Activated CD4-positive, alpha-beta T cell treated with anti-CD3 and anti-CD28 coated beads for 36 hours (primary cell): ENCODE data around the gene SMAD6. TPM values are rescaled to one million over a fixed set of nuclear protein-coding genes. Genes with fewer than 3 reads are reported as not detected.
"Not testable (repeated sequence)": the region's sequence is repeated elsewhere in the genome, so short reads cannot be mapped to it uniquely, and the experiment has no call there.

Source experiments
- ATAC-seq: fragments of 200-7000 bp; cut with Tn5 transposase; one replicate; pipeline ENCODE4 v1.10.0; 2021; ENCODE audit warnings: mild to moderate bottlenecking, moderate library complexity
- CTCF ChIA-PET: fragments of 350-600 bp; sonication (Branson Sonifier 250); formaldehyde crosslinking; loops from one replicate; lab custom pipeline; 2021; ENCODE audit warnings: antibody characterized with exemption; lab: Charles Lee
- POLR2A ChIA-PET: fragments of 350-600 bp; sonication (Branson Sonifier 250); formaldehyde crosslinking; loops from one replicate; lab custom pipeline; 2021; ENCODE audit warnings: antibody characterized with exemption, inconsistent platforms; lab: Charles Lee
- DNase-seq: peaks from one replicate; pipeline ENCODE4 v3.0.0-alpha.2; 2020
- H3K27ac Mint-ChIP-seq: one replicate; pipeline ENCODE4 v1.8.0; 2021; ENCODE audit warnings: mixed read lengths
- H3K27me3 Mint-ChIP-seq: one replicate; pipeline ENCODE4 v1.8.0; 2021; ENCODE audit warnings: mixed read lengths
- H3K36me3 Mint-ChIP-seq: one replicate; pipeline ENCODE4 v1.8.0; 2021; ENCODE audit warnings: low read depth, mixed read lengths
- H3K4me1 Mint-ChIP-seq: one replicate; pipeline ENCODE4 v1.8.0; 2021; ENCODE audit warnings: mixed read lengths
- H3K4me3 Mint-ChIP-seq: one replicate; pipeline ENCODE4 v1.8.0; 2021; ENCODE audit warnings: mild to moderate bottlenecking, moderate library complexity, mixed read lengths
- H3K9me3 Mint-ChIP-seq: one replicate; pipeline ENCODE4 v1.8.0; 2021; ENCODE audit warnings: low read depth, mixed read lengths
- intact Hi-C, 2 experiments: fragments of 100-400 bp; cut with DNase I in 1 of 2; cut with micrococcal nuclease in 1 of 2; formaldehyde crosslinking; loops; one replicate each; pipeline versions ENCODE4 v1.14.2 to v1.15.1; 2022 to 2024; cut with DNase I, micrococcal nuclease
- total RNA-seq, 2 experiments: library from RNA; stranded (reverse); gene quantifications; one replicate each; pipeline ENCODE4 v1.2.3, GENCODE V29; 2021

SMAD6 gene
- total RNA-seq, 2 experiments from 2014 or later = 0.19 to 0.23 TPM

DNA sequence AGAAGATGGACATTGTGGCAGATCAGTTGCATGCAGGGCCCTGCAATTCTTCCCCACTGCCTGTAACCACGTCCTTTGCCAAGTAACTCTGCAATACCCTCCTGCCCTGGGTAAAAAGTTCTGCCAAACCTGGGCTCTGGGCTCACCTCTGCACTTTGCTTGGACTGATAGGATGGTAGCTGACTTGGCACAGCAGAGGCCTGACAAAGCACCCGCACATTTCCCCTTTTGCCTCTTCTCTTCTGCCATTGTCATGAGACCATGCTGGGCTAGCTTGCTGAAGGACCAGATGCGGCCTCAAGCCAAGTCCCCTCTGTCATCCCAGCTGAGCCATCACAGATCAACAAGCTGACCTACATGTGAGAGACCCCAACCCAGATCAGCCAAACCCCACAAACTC, 122.4 kb downstream of the SMAD6 start:
- Mint-ChIP-seq H3K4me3 (no peak overlapping the region), H3K36me3 (no peaks in the 10 kb centered on the region), H3K9me3 (no peaks in the 10 kb centered on the region), H3K4me1 (no peaks in the 10 kb centered on the region), H3K27me3 (no peaks in the 10 kb centered on the region), H3K27ac (no peak overlapping the region)
- DNase-seq (no peak), ATAC-seq (no peak)
- ChIA-PET POLR2A (no interaction called here), CTCF (interaction anchor here (1.1 kb wide), 1 partner anchor 205 kb away, joined by 3 read pairs; no protein-coding TSS in a partner anchor)
- intact Hi-C loops = no loop called here

DNA sequence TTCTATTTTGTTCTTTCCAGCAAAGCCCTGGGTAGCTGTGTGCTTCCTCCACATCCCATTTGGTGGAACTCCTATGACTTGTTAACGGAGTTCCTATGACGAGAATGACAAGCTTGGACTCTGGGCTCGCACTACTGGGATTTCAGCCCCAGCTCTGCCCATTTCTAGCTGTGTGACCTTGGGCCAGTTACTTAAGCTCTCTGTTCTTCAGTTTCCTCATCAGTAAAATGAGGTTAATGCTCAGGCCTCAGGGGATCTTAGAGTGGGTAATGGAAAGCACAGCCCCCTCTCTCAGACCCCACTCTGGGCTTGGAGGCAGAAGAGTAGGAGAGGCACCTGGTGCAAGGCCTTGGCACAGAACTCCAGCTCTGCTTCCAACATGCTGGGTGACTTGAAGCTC, 123.1 kb downstream of the SMAD6 start:
- no peaks in the 10 kb centered on the region for H3K36me3 Mint-ChIP-seq
- H3K9me3 Mint-ChIP-seq = no peaks in the 10 kb centered on the region
- CTCF ChIA-PET = interaction anchor here (0.6 to 1.1 kb wide), 2 partner anchors 39 to 206 kb away, joined by 3 read pairs; no protein-coding TSS in a partner anchor
- H3K4me3 Mint-ChIP-seq = no peak overlapping the region
- POLR2A ChIA-PET = no interaction called here
- intact Hi-C loops = no loop called here
- DNase-seq (no peak), ATAC-seq (no peak)
- H3K27ac Mint-ChIP-seq = no peak overlapping the region
- no peaks in the 10 kb centered on the region for H3K27me3 Mint-ChIP-seq
- no peaks in the 10 kb centered on the region for H3K4me1 Mint-ChIP-seq

DNA sequence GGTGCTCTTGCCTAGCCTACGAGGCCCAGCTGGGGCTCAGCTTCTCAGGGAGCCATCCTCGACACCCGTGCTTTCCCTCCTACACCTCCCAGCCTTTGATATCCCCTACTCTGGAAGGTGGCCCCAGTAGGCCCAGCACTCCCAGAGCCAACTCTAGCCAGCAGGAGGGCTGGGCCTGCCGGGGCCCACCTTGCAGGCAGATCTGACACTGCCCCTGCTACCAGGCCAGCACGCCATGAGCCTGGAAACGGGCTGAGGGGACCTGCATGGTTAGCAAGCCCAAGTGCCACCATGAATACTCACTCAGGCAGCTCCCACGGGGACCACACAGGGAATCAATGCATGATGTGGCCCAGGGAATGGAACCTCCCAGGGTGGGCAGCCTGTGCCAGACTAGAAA, 123.7 kb downstream of the SMAD6 start:
- Mint-ChIP-seq H3K27me3 (no peaks in the 10 kb centered on the region), H3K4me3 (no peak overlapping the region), H3K27ac (no peak overlapping the region), H3K9me3 (no peaks in the 10 kb centered on the region), H3K4me1 (no peaks in the 10 kb centered on the region), H3K36me3 (no peaks in the 10 kb centered on the region)
- no peak for DNase-seq
- CTCF ChIA-PET = interaction anchor here (0.6 to 1.1 kb wide), 2 partner anchors 40 to 207 kb away, joined by 3 read pairs; no protein-coding TSS in a partner anchor
- POLR2A ChIA-PET = no interaction called here
- intact Hi-C loops = no loop called here
- no peak for ATAC-seq

DNA sequence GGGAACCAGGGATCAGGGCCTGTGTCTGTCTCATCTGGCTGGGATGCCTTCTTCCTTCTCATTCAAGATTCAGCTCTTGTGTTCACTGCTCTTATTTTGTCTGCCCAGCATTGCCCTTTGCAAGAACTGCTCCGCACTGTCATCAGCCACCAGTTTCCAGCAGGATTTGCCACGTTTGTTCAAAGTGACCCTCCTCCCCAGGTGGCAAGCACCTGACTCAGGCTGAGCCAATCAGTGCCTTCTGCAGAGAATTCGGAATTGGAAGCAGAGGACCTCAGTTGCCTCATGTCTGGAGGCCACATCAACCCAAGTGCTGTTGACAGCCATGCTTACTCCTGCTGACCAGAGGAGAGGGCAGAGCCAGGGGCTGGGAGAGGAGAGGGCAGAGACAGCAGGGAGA, 124.5 kb downstream of the SMAD6 start:
- ATAC-seq = no peak
- CTCF ChIA-PET = no interaction called here
- intact Hi-C loops = no loop called here

DNA sequence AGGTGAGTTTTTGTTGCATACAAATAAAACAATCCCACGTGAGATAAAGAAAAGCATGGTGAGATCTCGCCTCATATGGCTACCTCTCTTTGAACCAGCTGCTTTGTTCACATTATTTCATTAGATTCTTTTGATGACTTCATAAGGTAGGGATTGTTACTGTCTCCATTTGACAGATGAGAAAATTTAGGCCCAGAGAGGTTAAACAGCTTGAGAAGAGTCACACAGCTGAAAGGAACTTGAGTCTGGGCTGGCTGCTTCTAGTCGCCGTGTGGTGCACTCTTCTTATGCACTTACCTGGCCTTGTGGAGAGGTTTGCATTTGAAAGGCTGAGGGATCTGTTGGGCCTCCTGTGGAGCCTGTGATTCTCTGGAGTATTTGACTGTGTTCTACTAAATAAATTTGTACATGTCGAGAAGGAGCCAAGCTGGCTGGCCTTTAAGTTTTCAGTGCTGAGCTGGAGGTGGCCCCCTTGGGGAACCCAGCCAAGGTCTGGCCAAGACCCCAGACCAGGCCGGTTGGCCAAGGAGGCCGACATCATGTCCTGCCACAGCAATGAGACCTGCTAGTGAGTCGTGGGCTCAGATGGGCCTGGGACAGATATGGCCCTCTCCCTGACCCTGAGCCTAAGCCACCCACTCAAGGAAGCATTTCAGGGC, 125.1 kb downstream of the SMAD6 start:
- intact Hi-C loops = no loop called here
- no peaks in the 10 kb centered on the region for H3K9me3 Mint-ChIP-seq
- no peaks in the 10 kb centered on the region for H3K4me1 Mint-ChIP-seq
- ATAC-seq (no peak), DNase-seq (no peak)
- CTCF ChIA-PET = no interaction called here
- no peaks in the 10 kb centered on the region for H3K27me3 Mint-ChIP-seq
- H3K4me3 Mint-ChIP-seq = no peak overlapping the region
- H3K36me3 Mint-ChIP-seq = no peaks in the 10 kb centered on the region
- no peak overlapping the region for H3K27ac Mint-ChIP-seq
- POLR2A ChIA-PET = no interaction called here

More for the DNA sequence above, 124.5 kb downstream of the SMAD6 start:
- H3K27ac Mint-ChIP-seq = no peak overlapping the region
- POLR2A ChIA-PET = no interaction called here
- H3K4me3 Mint-ChIP-seq = no peak overlapping the region
- no peaks in the 10 kb centered on the region for H3K4me1 Mint-ChIP-seq
- no peaks in the 10 kb centered on the region for H3K27me3 Mint-ChIP-seq
- no peak for DNase-seq
- H3K9me3 Mint-ChIP-seq = no peaks in the 10 kb centered on the region
- no peaks in the 10 kb centered on the region for H3K36me3 Mint-ChIP-seq

DNA sequence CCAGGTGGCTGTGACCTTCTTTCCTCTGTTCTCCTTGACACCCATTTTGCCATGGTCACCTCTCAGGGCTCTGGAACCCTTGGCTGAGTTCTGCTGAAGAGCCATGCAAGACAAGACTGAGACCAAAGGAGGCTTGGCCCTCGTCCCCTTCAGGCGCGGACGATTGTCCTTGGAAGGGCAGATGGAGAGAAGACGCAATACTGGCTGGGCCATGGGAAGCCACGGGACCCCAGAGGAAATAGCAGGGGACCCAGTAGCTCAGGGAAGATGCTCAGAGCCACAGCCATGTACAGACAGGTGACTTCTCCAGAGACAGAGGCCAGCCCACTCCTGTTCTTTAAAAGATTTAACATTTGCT, 125.6 kb downstream of the SMAD6 start:
- intact Hi-C loops = no loop called here
- CTCF ChIA-PET = no interaction called here
- Mint-ChIP-seq H3K27me3 (no peaks in the 10 kb centered on the region), H3K9me3 (no peaks in the 10 kb centered on the region), H3K4me3 (no peak overlapping the region), H3K36me3 (no peaks in the 10 kb centered on the region), H3K4me1 (no peaks in the 10 kb centered on the region), H3K27ac (no peak overlapping the region)
- DNase-seq (no peak), ATAC-seq (no peak)
- POLR2A ChIA-PET = no interaction called here

DNA sequence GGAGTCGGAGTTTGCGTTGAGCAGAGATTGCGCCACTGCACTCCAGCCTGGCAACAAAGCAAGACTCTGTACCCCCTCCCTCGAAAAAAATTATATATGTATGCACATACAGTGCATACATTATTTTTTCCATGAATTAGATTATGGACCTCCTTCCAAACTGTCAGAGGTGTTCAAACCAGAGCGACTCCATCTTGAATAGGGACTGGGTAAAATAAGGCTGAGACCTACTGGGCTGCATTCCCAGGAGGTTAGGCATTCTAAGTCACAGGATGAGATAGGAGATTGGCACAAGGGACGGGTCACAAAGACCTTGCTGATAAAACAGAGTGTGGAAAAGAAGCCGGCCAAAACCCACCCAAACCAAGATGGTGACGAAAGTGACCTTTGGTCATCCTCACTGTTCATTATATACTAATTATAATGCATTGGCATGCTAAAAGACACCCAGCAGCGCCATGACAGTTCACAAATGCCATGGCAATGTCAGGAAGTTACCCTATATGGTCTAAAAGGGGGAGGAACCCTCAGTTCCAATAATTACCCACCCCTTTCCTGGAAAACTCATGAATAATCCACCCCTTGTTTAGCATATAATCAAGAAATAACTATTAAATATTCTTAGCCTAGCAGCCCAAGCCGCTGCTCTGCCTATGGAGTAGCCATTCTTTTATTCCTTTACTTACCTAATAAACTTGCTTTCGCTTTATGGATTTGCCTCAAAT, 126.9 kb downstream of the SMAD6 start:
- CTCF ChIA-PET, H3K27me3 Mint-ChIP-seq, H3K4me1 Mint-ChIP-seq, ATAC-seq, intact Hi-C loops, H3K27ac Mint-ChIP-seq, DNase-seq, H3K9me3 Mint-ChIP-seq, H3K36me3 Mint-ChIP-seq, H3K4me3 Mint-ChIP-seq, POLR2A ChIA-PET: not testable (repeated sequence)

DNA sequence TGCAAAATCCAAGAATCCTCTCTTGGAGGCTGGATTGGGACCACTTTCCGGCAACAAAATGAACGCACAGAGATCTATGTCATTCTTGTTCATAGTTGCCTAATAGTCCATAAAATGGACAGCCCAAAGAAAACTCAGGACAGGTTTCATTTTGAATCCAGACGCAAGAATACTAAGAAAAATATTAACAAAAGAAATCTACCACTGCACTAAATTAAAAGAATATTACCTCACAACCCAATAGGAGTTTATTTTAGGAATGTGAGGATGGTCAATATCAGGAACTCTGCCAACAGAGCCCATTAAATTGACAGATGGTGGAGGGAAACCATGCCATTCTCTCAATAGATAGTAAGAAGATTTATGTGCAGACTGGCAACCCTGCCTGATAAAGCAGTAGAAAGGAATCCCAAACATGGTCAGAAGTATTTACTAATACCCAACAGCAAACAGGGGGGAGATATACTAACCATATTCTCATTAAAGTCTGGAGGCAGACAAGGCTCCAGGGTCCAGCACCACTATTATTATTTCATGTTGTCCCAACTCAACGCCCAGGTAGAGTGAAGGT, 127.6 kb downstream of the SMAD6 start:
- ATAC-seq = no peak
- intact Hi-C loops = no loop called here
- H3K27ac Mint-ChIP-seq = no peak overlapping the region
- no peaks in the 10 kb centered on the region for H3K9me3 Mint-ChIP-seq
- no peaks in the 10 kb centered on the region for H3K27me3 Mint-ChIP-seq
- ChIA-PET CTCF (no interaction called here), POLR2A (no interaction called here)
- DNase-seq = no peak
- H3K4me3 Mint-ChIP-seq = no peak overlapping the region
- no peaks in the 10 kb centered on the region for H3K36me3 Mint-ChIP-seq
- no peaks in the 10 kb centered on the region for H3K4me1 Mint-ChIP-seq

DNA sequence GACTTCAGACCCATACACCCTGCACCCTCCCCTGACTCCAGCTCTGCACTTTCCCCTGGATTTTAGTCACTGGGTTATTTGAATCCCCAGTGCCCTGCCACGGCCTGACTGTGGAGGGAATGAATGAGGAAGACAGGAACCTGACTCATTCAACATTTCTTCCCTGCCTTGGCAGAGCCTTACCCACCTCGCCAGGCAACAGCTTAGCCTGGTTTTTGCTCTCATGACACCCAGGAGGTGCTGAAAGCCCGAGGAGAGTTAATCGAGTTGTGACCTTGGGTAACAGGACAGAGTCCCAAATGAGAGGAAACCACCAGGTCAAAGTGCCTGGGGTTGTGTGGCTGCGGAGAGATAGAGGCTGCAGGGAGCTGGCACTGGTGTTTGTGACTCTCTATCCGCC, 128.3 kb downstream of the SMAD6 start:
- intact Hi-C loops = no loop called here
- H3K4me3 Mint-ChIP-seq = no peak overlapping the region
- ChIA-PET CTCF (interaction anchor here (1.9 kb wide), 1 partner anchor 21 kb away, joined by 5 read pairs; no protein-coding TSS in a partner anchor), POLR2A (no interaction called here)
- H3K27me3 Mint-ChIP-seq = no peaks in the 10 kb centered on the region
- no peaks in the 10 kb centered on the region for H3K4me1 Mint-ChIP-seq
- no peak for ATAC-seq
- no peaks in the 10 kb centered on the region for H3K9me3 Mint-ChIP-seq
- H3K36me3 Mint-ChIP-seq = no peaks in the 10 kb centered on the region
- DNase-seq = no peak
- no peak overlapping the region for H3K27ac Mint-ChIP-seq

DNA sequence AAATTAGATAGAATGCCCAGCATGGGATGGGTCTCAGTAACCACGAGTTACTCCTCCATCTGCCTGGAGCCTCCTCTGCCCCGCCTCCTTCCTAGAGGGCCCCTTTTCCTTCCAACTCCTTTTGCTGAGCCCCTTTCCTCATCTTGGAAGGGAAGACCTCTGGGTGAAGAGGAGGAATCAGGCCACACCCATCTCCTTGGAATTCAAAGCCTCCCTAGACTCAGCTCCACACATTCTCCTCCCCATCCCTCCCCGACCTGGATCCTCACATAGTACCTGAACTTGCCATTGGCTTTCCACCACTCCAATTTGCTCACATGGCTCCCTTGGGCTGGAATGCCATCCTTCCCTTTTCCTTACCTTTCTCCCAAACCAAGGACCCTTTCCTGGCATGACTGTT, 128.8 kb downstream of the SMAD6 start:
- DNase-seq = no peak
- no peak for ATAC-seq
- no peaks in the 10 kb centered on the region for H3K36me3 Mint-ChIP-seq
- no peak overlapping the region for H3K4me3 Mint-ChIP-seq
- H3K27ac Mint-ChIP-seq = no peak overlapping the region
- ChIA-PET POLR2A (no interaction called here), CTCF (interaction anchor here (1.9 kb wide), 1 partner anchor 21 kb away, joined by 5 read pairs; no protein-coding TSS in a partner anchor)
- H3K9me3 Mint-ChIP-seq = no peaks in the 10 kb centered on the region
- H3K4me1 Mint-ChIP-seq = no peaks in the 10 kb centered on the region
- H3K27me3 Mint-ChIP-seq = no peaks in the 10 kb centered on the region
- intact Hi-C loops = no loop called here

DNA sequence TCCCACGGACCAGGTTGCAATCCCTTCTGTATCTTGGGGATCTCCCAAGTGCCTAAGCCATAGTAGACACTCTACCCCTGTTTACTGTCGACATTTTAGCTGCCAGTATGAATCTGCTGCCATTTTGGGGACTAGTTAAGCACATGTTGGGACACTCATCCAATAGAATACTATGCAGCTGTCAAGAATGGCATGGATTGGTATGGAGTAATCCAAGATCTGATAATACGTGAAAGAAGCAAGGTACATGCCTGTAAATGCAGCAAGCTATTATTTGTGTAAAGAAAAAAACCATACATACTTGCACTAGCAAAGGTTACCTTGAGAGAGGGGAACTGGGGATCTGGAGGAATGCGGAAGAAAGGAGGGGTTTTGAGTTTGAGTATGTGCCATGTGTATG, 129.3 kb downstream of the SMAD6 start:
- Mint-ChIP-seq H3K9me3 (no peaks in the 10 kb centered on the region), H3K27ac (no peak overlapping the region), H3K4me3 (no peak overlapping the region), H3K4me1 (no peaks in the 10 kb centered on the region), H3K36me3 (no peaks in the 10 kb centered on the region), H3K27me3 (no peaks in the 10 kb centered on the region)
- intact Hi-C loops = no loop called here
- POLR2A ChIA-PET = no interaction called here
- ATAC-seq (no peak), DNase-seq (no peak)
- CTCF ChIA-PET = interaction anchor here (1.9 kb wide), 1 partner anchor 20 kb away, joined by 5 read pairs; no protein-coding TSS in a partner anchor
